BE2C (cell line): ENCODE results near the gene FUS. TPM values are rescaled to one million over a fixed set of nuclear protein-coding genes. Genes with fewer than 3 reads are reported as not detected.

ENCODE experiments used
- DNase-seq: peaks from one replicate; pipeline ENCODE4 v3.0.0-alpha.2; 2020
- H3K27me3 ChIP-seq: fragments of 250-450 bp; sonication (Bioruptor Pico); 2 replicates; pipeline ENCODE4 v1.5.1; 2020; ENCODE audit warnings: mild to moderate bottlenecking
- H3K36me3 ChIP-seq: fragments of 250-450 bp; sonication (Bioruptor Pico); 2 replicates; pipeline ENCODE4 v1.5.1; 2020; ENCODE audit warnings: mild to moderate bottlenecking
- H3K4me1 ChIP-seq: fragments of 250-450 bp; sonication (Bioruptor Pico); 2 replicates; pipeline ENCODE4 v1.5.1; 2020
- H3K4me3 ChIP-seq: 2 replicates; pipeline ENCODE4 v1.5.1; 2011; ENCODE audit warnings: low read depth, low read length
- H3K9me3 ChIP-seq: fragments of 250-450 bp; sonication (Bioruptor Pico); 2 replicates; pipeline ENCODE4 v1.5.1; 2020
- CTCF ChIP-seq: IDR thresholded peaks from 2 replicates; pipeline ENCODE4 v1.5.1; 2012; ENCODE audit warnings: mild to moderate bottlenecking, low read depth, low read length
- polyA plus RNA-seq: library from polyadenylated mRNA; unstranded; fragments of >200 nt; gene quantifications from one replicate; pipeline ENCODE4 v1.2.1, GENCODE V29; 2012; ENCODE audit warnings: low read depth, missing spikeins; ENCODE audit not compliant: insufficient read length, insufficient read depth

Gene FUS
- 509 TPM for polyA plus RNA-seq

GRCh38 chr16:31179747-31180459 is at the start of gene FUS:
Gene FUS (plus strand): TSS chr16:31180139. CDS start chr16:31180215, 76 bp downstream.
- DNase-seq, result peak; percentile 91
- Histone ChIP-seq H3K36me3 (peaks cover 39% of the 10 kb centered on the region), H3K27me3 (no peaks in the 10 kb centered on the region), H3K4me3 (peak within 1 kb of the TSS; percentile 97), H3K4me1 (no peaks in the 10 kb centered on the region; the same call in none of the 2 replicates), H3K9me3 (no peaks in the 10 kb centered on the region)
- no peak for TF ChIP-seq CTCF

GRCh38 chr16:31130336-31130891 is 49.5 kb upstream of the FUS start:
- Histone ChIP-seq H3K36me3 (peaks cover 11% of the 10 kb centered on the region), H3K4me1 (peaks cover 23% of the 10 kb centered on the region)
- no peak for TF ChIP-seq CTCF

GRCh38 chr16:31130899-31131298 is 49.0 kb upstream of the FUS start:
- no peaks in the 10 kb centered on the region for H3K9me3 ChIP-seq
- no peaks in the 10 kb centered on the region for H3K27me3 ChIP-seq
- no peak overlapping the region for H3K4me3 ChIP-seq
- DNase-seq, result no peak
- peaks cover 11% of the 10 kb centered on the region for H3K36me3 ChIP-seq
- no peak for TF ChIP-seq CTCF
- peaks cover 28% of the 10 kb centered on the region for H3K4me1 ChIP-seq

More at GRCh38 chr16:31130336-31130891, 49.5 kb upstream of the FUS start:
- no peaks in the 10 kb centered on the region for H3K27me3 ChIP-seq
- no peaks in the 10 kb centered on the region for H3K9me3 ChIP-seq
- DNase-seq, result no peak
- no peak overlapping the region for H3K4me3 ChIP-seq

GRCh38 chr16:31131416-31131815 is 48.5 kb upstream of the FUS start:
- Histone ChIP-seq H3K4me1 (peaks cover 31% of the 10 kb centered on the region), H3K27me3 (no peaks in the 10 kb centered on the region), H3K9me3 (no peaks in the 10 kb centered on the region), H3K4me3 (no peak overlapping the region), H3K36me3 (peaks cover 11% of the 10 kb centered on the region)
- no peak for DNase-seq
- no peak for TF ChIP-seq CTCF

GRCh38 chr16:31131841-31132271 is 48.1 kb upstream of the FUS start:
- Histone ChIP-seq H3K36me3 (peaks cover 11% of the 10 kb centered on the region), H3K27me3 (no peaks in the 10 kb centered on the region), H3K4me3 (no peak overlapping the region), H3K9me3 (no peaks in the 10 kb centered on the region), H3K4me1 (peaks cover 31% of the 10 kb centered on the region)
- no peak for TF ChIP-seq CTCF
- no peak for DNase-seq

GRCh38 chr16:31132303-31132979 is 47.5 kb upstream of the FUS start:
- no peak overlapping the region for H3K4me3 ChIP-seq
- no peaks in the 10 kb centered on the region for H3K9me3 ChIP-seq
- H3K27me3 ChIP-seq, result no peaks in the 10 kb centered on the region
- no peak for TF ChIP-seq CTCF
- peaks cover 11% of the 10 kb centered on the region for H3K36me3 ChIP-seq
- no peak for DNase-seq
- peaks cover 31% of the 10 kb centered on the region for H3K4me1 ChIP-seq
